SK-N-SH (cell line): ENCODE measurements around the gene ZNF737. TPM values are rescaled to one million over a fixed set of nuclear protein-coding genes. Genes with fewer than 3 reads are reported as not detected.
"Not testable (repeated sequence)": the region's sequence is repeated elsewhere in the genome, so short reads cannot be mapped to it uniquely, and the experiment has no call there.

ENCODE experiments used
- CTCF ChIA-PET: fragments of 300-600, 350-600 bp; formaldehyde crosslinking; extraction: SDS; loops from one replicate; lab custom pipeline; 2021; lab: Yijun Ruan, JAX
- POLR2A ChIA-PET: fragments of 350-600 bp; sonication (Branson Sonifier 250); formaldehyde crosslinking; extraction: SDS; loops from one replicate; lab custom pipeline; 2020; ENCODE audit warnings: antibody characterized with exemption, inconsistent platforms; lab: Yijun Ruan, JAX
- DNase-seq: peaks from one replicate; pipeline ENCODE4 v3.0.0; 2012
- H2AFZ ChIP-seq: fragments of 200-600 bp; sonication (generic); 2 replicates; pipeline ENCODE4 v1.8.1; 2016; ENCODE audit warnings: antibody characterized with exemption, mild to moderate bottlenecking, low read depth
- H3F3A ChIP-seq: fragments of 200-600 bp; sonication (generic); replicated peaks from 2 replicates; pipeline ENCODE3; 2016; ENCODE audit warnings: antibody characterized with exemption, mild to moderate bottlenecking; ENCODE audit not compliant: insufficient read depth
- H3K27ac ChIP-seq, 2 experiments: fragments of 200-500 bp in 1 of 2; fragments of 200-600 bp in 1 of 2; sonication (Bioruptor generic) in 1 of 2; sonication (generic), shearing (Covaris generic) in 1 of 2; 2 replicates each; pipeline versions ENCODE4 v1.5.1 to v1.6.1; 2014 to 2016; ENCODE audit warnings: low read depth in 2 of 2, inconsistent platforms in 1 of 2, low read length in 1 of 2, mild to moderate bottlenecking in 1 of 2, mixed read lengths in 1 of 2
- H3K27me3 ChIP-seq: fragments of 200-600 bp; sonication (generic), shearing (Covaris generic); 2 replicates; pipeline ENCODE4 v1.6.1; 2016; ENCODE audit warnings: mixed run types; ENCODE audit not compliant: insufficient read depth
- H3K36me3 ChIP-seq, 2 experiments: fragments of 200-500 bp in 1 of 2; fragments of 200-600 bp in 1 of 2; sonication (Bioruptor generic) in 1 of 2; sonication (generic) in 1 of 2; replicated peaks in 1 of 2; 2 replicates each; pipeline versions ENCODE3 to v1.5.1; 2014 to 2016; ENCODE audit warnings: low read length in 1 of 2, mild to moderate bottlenecking in 1 of 2; ENCODE audit not compliant: insufficient read depth in 2 of 2, control insufficient read depth in 1 of 2
- H3K4me1 ChIP-seq, 2 experiments: fragments of 200-500 bp in 1 of 2; fragments of 200-600 bp in 1 of 2; sonication (Bioruptor generic) in 1 of 2; sonication (generic), shearing (Covaris generic) in 1 of 2; 2 replicates each; pipeline versions ENCODE4 v1.5.1 to v1.6.1; 2014 to 2016; ENCODE audit warnings: low read depth in 1 of 2, low read length in 1 of 2, mixed run types in 1 of 2; ENCODE audit not compliant: insufficient read depth in 2 of 2, control insufficient read depth in 1 of 2
- H3K4me2 ChIP-seq: fragments of 200-600 bp; sonication (generic), shearing (Covaris generic); 2 replicates; pipeline ENCODE4 v1.6.1; 2017; ENCODE audit warnings: mixed run types
- H3K4me3 ChIP-seq, 2 experiments: fragments of 200-500 bp in 1 of 2; fragments of 200-600 bp in 1 of 2; sonication (Bioruptor generic) in 1 of 2; sonication (generic), shearing (Covaris generic) in 1 of 2; 2 replicates each; pipeline versions ENCODE4 v1.5.1 to v1.8.1; 2014 to 2016; ENCODE audit warnings: low read depth in 2 of 2, inconsistent platforms in 1 of 2, low read length in 1 of 2, mild to moderate bottlenecking in 1 of 2, mixed read lengths in 1 of 2, moderate library complexity in 1 of 2
- H3K79me2 ChIP-seq: fragments of 200-600 bp; sonication (generic); 2 replicates; pipeline ENCODE4 v1.8.1; 2017; ENCODE audit warnings: mild to moderate bottlenecking; ENCODE audit not compliant: insufficient read depth
- H3K9ac ChIP-seq: fragments of 200-600 bp; sonication (generic); 2 replicates; pipeline ENCODE4 v1.6.1; 2017; ENCODE audit warnings: mixed run types
- H3K9me2 ChIP-seq: fragments of 200-600 bp; sonication (generic); 2 replicates; pipeline ENCODE4 v1.6.1; 2017; ENCODE audit warnings: mixed run types
- H3K9me3 ChIP-seq: fragments of 200-600 bp; sonication (generic); 2 replicates; pipeline ENCODE4 v1.6.1; 2017; ENCODE audit warnings: mixed run types, mild to moderate bottlenecking, moderate library complexity
- H4K20me1 ChIP-seq: fragments of 200-600 bp; sonication (generic); 2 replicates; pipeline ENCODE4 v1.6.1; 2017; ENCODE audit warnings: mild to moderate bottlenecking, mixed run types; ENCODE audit not compliant: insufficient read depth
- CHD2 ChIP-seq: fragments of 150-350 bp; IDR thresholded peaks from 2 replicates; pipeline ENCODE4 v1.6.1; 2018; ENCODE audit warnings: low read length; ENCODE audit not compliant: partially characterized antibody
- FOSL2 ChIP-seq: IDR thresholded peaks from 2 replicates; pipeline ENCODE4 v1.4.0; 2012; ENCODE audit warnings: low read depth, mild to moderate bottlenecking, moderate library complexity, borderline replicate concordance
- FOXJ3 ChIP-seq: sonication (generic); formaldehyde crosslinking; IDR thresholded peaks from 2 replicates; pipeline ENCODE4 v1.5.1; 2020; ENCODE audit warnings: mild to moderate bottlenecking, missing genetic modification reagents
- GABPA ChIP-seq: IDR thresholded peaks from 2 replicates; pipeline ENCODE4 v1.4.0; 2012; ENCODE audit warnings: low read depth, mild to moderate bottlenecking
- GATA2 ChIP-seq: sonication (generic); formaldehyde crosslinking; IDR thresholded peaks from 2 replicates; pipeline ENCODE4 v1.5.0; 2020; ENCODE audit warnings: mild to moderate bottlenecking, missing genetic modification reagents
- MXI1 ChIP-seq: IDR thresholded peaks from 2 replicates; pipeline ENCODE4 v1.6.1; 2012; ENCODE audit warnings: mild to moderate bottlenecking, low read depth, low read length, improper control_type of control experiment
- NFIC ChIP-seq: IDR thresholded peaks from 2 replicates; pipeline ENCODE4 v1.4.0; 2012; ENCODE audit warnings: borderline replicate concordance
- NRF1 ChIP-seq: IDR thresholded peaks from 2 replicates; pipeline ENCODE4 v1.6.1; 2012; ENCODE audit warnings: low read depth, mild to moderate bottlenecking, low read length
- RAD21 ChIP-seq: IDR thresholded peaks from 2 replicates; pipeline ENCODE4 v1.6.1; 2012; ENCODE audit warnings: mild to moderate bottlenecking, low read length
- RCOR1 ChIP-seq: fragments of 150-350 bp; IDR thresholded peaks from 2 replicates; pipeline ENCODE4 v1.6.1; 2017; ENCODE audit warnings: antibody characterized with exemption, low read length
- RXRA ChIP-seq: IDR thresholded peaks from 2 replicates; pipeline ENCODE4 v1.4.0; 2012; ENCODE audit warnings: low read depth, mild to moderate bottlenecking, borderline replicate concordance
- SMC3 ChIP-seq: IDR thresholded peaks from 2 replicates; pipeline ENCODE4 v1.6.1; 2012; ENCODE audit warnings: low read depth, low read length, improper control_type of control experiment
- TCF12 ChIP-seq: IDR thresholded peaks from 2 replicates; pipeline ENCODE4 v1.4.0; 2012
- TEAD4 ChIP-seq: IDR thresholded peaks from 2 replicates; pipeline ENCODE4 v1.4.0; 2012; ENCODE audit warnings: mild to moderate bottlenecking, borderline replicate concordance; ENCODE audit not compliant: insufficient read depth
- YY1 ChIP-seq: IDR thresholded peaks from 2 replicates; pipeline ENCODE4 v1.4.0; 2012; ENCODE audit warnings: low read depth, mild to moderate bottlenecking
- WGBS: methylation state at CpG from one replicate; pipeline ENCODE4 v1.1.6; 2017; ENCODE audit warnings: low lambda C conversion rate; 5-methylcytosine and 5-hydroxymethylcytosine counted together
- polyA plus RNA-seq, 3 experiments: library from polyadenylated mRNA; depleted of rRNA; stranded (reverse); fragments of >200 nt; gene quantifications; 2 replicates each; pipeline ENCODE4 v1.2.3, GENCODE V29; 2012
- TF ChIP-seq, protein P1 (sequence below): IDR thresholded peaks from 2 replicates; pipeline ENCODE4 v1.6.1; 2012; ENCODE audit warnings: mild to moderate bottlenecking, low read depth, low read length, moderate library complexity
- TF ChIP-seq, protein P2 (sequence below): IDR thresholded peaks from 2 replicates; pipeline ENCODE4; 2012
- TF ChIP-seq, protein P3 (sequence below): fragments of 150-350 bp; IDR thresholded peaks from 2 replicates; pipeline ENCODE4 v1.6.1; 2016; ENCODE audit warnings: mild to moderate bottlenecking, low read depth, low read length
- TF ChIP-seq, protein P4 (sequence below): IDR thresholded peaks from 2 replicates; pipeline ENCODE4 v1.4.0; 2012; ENCODE audit warnings: low read depth, borderline replicate concordance
- TF ChIP-seq, protein P5 (sequence below): IDR thresholded peaks from 2 replicates; pipeline ENCODE4 v1.4.0; 2012; ENCODE audit warnings: low read depth

ZNF737 gene
- polyA plus RNA-seq, 1 of the 3 experiments (the other 2 are of a cell fraction) = 2.5 TPM

DNA sequence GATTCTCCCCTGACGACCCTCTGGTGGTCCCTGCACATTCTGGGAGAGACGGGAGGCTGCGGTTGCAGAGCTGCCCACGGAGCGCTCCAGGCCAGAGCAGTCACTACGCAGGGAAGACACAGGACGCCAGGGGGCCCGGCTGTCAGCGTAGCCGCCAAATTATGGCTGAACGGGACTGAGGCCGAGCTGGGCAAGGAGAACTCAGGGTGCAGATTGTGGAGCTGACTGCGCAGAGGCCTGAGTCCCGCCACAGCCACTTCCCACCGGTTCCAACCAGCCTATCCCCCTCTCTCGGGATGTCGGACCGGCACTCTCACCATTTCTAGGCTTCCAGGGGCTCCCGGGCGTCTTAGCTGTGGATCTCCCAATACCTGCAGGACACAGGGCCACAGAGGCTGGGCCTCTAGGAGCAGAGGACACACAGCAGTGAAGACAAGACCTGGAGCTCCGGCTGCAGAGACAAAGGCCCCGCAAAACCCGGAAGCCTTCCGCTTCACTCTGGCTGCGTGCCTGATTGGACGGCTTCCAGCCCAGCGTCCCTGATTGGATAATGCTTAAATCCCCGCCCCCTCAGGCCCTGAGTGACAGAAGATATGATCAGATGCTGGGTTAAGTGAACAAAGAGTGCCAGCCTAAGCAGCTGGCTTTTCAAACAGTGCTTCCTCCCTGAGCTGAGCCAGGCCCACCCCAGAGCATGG, at the start of gene ZNF737 (continued):
- TF ChIP-seq, protein P1, sequence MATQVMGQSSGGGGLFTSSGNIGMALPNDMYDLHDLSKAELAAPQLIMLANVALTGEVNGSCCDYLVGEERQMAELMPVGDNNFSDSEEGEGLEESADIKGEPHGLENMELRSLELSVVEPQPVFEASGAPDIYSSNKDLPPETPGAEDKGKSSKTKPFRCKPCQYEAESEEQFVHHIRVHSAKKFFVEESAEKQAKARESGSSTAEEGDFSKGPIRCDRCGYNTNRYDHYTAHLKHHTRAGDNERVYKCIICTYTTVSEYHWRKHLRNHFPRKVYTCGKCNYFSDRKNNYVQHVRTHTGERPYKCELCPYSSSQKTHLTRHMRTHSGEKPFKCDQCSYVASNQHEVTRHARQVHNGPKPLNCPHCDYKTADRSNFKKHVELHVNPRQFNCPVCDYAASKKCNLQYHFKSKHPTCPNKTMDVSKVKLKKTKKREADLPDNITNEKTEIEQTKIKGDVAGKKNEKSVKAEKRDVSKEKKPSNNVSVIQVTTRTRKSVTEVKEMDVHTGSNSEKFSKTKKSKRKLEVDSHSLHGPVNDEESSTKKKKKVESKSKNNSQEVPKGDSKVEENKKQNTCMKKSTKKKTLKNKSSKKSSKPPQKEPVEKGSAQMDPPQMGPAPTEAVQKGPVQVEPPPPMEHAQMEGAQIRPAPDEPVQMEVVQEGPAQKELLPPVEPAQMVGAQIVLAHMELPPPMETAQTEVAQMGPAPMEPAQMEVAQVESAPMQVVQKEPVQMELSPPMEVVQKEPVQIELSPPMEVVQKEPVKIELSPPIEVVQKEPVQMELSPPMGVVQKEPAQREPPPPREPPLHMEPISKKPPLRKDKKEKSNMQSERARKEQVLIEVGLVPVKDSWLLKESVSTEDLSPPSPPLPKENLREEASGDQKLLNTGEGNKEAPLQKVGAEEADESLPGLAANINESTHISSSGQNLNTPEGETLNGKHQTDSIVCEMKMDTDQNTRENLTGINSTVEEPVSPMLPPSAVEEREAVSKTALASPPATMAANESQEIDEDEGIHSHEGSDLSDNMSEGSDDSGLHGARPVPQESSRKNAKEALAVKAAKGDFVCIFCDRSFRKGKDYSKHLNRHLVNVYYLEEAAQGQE = no peak
- peak; percentile 71 for TF ChIP-seq YY1
- TF ChIP-seq TCF12 = no peak
- no peak; the same call in 1 of the 2 replicates for TF ChIP-seq SMC3
- TF ChIP-seq NRF1 = no peak
- TF ChIP-seq GABPA = peak; percentile 30; the same call in 1 of the 2 replicates
- TF ChIP-seq CHD2 = peak; percentile 72
- no peak for TF ChIP-seq FOXJ3 (CRISPR knock-in tag)
- TF ChIP-seq NFIC = no peak
- TF ChIP-seq RAD21 = peak; percentile 4; the same call in 1 of the 2 replicates
- no peak for TF ChIP-seq RXRA
- peak; percentile 94 for TF ChIP-seq GATA2 (CRISPR knock-in tag)
- TF ChIP-seq, all 33 proteins: peak for 16

DNA sequence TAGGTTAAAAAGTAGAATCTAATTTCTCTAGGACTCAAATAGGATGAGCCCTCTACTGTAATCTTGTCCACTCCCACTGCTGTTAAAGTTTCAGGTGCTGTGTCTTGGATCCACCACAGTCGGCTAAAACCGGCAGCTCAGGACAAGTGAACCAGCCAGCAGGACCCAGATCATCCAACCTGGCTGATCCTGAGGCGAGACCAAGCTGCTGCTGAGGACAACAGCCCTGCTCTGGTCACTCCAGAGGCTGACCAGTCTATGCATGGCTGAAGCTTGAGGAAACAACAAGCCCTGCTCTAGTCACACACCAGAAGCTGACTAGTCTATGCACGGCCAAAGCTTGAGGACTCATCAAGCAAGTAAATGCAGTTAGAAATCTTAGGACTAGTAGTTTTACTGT, 49.4 kb upstream of the ZNF737 start:
- POLR2A ChIA-PET, H3K27ac ChIP-seq, H2AFZ ChIP-seq, H3K9me3 ChIP-seq, DNase-seq, H3K9ac ChIP-seq, H3K36me3 ChIP-seq, H3K4me1 ChIP-seq, H3K27me3 ChIP-seq, H3K79me2 ChIP-seq, H3K9me2 ChIP-seq, H3K4me3 ChIP-seq, H3K4me2 ChIP-seq, H4K20me1 ChIP-seq, H3F3A ChIP-seq: not testable (repeated sequence)
- CTCF ChIA-PET = interaction anchor here (0.7 kb wide), 1 partner anchor 367 kb away, joined by 3 read pairs; no protein-coding TSS in a partner anchor
- 21% methylated on average over 3 of the region's 4 CpGs for WGBS

DNA sequence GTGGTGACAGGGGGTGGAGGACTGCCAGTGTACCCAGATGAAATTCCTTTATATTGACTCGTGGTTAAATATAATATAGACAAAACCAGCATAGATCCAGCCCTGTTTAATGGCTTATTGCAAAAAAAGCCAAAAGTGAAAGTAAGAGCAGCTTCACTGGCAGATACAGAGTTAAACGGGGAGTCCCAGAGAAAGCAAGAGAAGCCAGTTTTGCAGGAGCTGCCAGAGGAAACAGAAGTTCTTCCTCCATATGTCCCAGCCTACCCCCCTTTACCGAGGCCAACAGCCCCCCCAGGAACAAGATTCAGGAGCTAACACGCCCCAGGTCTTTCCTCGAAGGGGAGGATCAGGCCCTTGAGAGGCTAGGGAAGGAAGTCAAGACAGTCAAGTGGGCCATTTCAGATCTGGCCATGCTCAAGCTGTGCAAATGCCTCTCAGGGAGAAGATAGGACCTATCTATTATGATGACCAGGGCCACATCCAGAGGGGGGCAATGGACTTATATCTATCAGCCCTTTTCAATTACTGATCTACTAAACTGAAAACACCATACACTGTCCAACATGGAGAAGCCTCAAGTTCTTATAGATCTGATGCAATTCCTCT, 47.2 kb upstream of the ZNF737 start:
- no peaks in the 10 kb centered on the region for H4K20me1 ChIP-seq
- H3K27me3 ChIP-seq = no peaks in the 10 kb centered on the region
- H3K9me3 ChIP-seq = no peaks in the 10 kb centered on the region
- no peaks in the 10 kb centered on the region; a peak in 1 of 4 replicates for H3K4me1 ChIP-seq
- ChIA-PET POLR2A (no interaction called here), CTCF (no interaction called here)
- H3K9me2 ChIP-seq = no peaks in the 10 kb centered on the region
- peak overlapping the region in 1 of 2 experiments; percentile 53; a peak in 1 of 4 replicates for H3K4me3 ChIP-seq
- DNase-seq = no peak
- H3K79me2 ChIP-seq = no peaks in the 10 kb centered on the region
- H2AFZ ChIP-seq = no peak overlapping the region
- no peaks in the 10 kb centered on the region for H3F3A ChIP-seq
- no peaks in the 10 kb centered on the region for H3K36me3 ChIP-seq
- no peak overlapping the region for H3K27ac ChIP-seq
- peak overlapping the region; percentile 19; the same call in 1 of the 2 replicates for H3K4me2 ChIP-seq
- no peak overlapping the region for H3K9ac ChIP-seq
- WGBS = 23% methylated on average over 5 of the region's 5 CpGs
- TF ChIP-seq MXI1 (no peak), FOSL2 (no peak), RCOR1 (no peak), TEAD4 (no peak)
- TF ChIP-seq, protein P2, sequence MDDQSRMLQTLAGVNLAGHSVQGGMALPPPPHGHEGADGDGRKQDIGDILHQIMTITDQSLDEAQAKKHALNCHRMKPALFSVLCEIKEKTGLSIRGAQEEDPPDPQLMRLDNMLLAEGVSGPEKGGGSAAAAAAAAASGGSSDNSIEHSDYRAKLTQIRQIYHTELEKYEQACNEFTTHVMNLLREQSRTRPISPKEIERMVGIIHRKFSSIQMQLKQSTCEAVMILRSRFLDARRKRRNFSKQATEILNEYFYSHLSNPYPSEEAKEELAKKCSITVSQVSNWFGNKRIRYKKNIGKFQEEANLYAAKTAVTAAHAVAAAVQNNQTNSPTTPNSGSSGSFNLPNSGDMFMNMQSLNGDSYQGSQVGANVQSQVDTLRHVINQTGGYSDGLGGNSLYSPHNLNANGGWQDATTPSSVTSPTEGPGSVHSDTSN = no peak
- TF ChIP-seq, protein P3, sequence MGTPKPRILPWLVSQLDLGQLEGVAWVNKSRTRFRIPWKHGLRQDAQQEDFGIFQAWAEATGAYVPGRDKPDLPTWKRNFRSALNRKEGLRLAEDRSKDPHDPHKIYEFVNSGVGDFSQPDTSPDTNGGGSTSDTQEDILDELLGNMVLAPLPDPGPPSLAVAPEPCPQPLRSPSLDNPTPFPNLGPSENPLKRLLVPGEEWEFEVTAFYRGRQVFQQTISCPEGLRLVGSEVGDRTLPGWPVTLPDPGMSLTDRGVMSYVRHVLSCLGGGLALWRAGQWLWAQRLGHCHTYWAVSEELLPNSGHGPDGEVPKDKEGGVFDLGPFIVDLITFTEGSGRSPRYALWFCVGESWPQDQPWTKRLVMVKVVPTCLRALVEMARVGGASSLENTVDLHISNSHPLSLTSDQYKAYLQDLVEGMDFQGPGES = no peak
- TF ChIP-seq, protein P4, sequence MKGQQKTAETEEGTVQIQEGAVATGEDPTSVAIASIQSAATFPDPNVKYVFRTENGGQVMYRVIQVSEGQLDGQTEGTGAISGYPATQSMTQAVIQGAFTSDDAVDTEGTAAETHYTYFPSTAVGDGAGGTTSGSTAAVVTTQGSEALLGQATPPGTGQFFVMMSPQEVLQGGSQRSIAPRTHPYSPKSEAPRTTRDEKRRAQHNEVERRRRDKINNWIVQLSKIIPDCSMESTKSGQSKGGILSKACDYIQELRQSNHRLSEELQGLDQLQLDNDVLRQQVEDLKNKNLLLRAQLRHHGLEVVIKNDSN = no peak
- TF ChIP-seq, protein P5, sequence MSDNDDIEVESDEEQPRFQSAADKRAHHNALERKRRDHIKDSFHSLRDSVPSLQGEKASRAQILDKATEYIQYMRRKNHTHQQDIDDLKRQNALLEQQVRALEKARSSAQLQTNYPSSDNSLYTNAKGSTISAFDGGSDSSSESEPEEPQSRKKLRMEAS = no peak
